NT2/D1 (cell line): Measurements from ENCODE around the gene AKT1.
"Not testable (repeated sequence)": the region's sequence is repeated elsewhere in the genome, so short reads cannot be mapped to it uniquely, and the experiment has no call there.

Experiments
- DNase-seq: peaks from one replicate; pipeline ENCODE4 v3.0.0-alpha.2; 2011; ENCODE audit warnings: low read depth, low spot score
- H3K27me3 ChIP-seq: 2 replicates; pipeline ENCODE4 v1.6.0; 2011; ENCODE audit warnings: mild to moderate bottlenecking; ENCODE audit not compliant: insufficient read length, insufficient read depth
- H3K36me3 ChIP-seq: 2 replicates; pipeline ENCODE4 v1.6.1; 2011; ENCODE audit warnings: mild to moderate bottlenecking, low read length, mixed read lengths; ENCODE audit not compliant: insufficient read depth, insufficient read length
- H3K4me1 ChIP-seq: 2 replicates; pipeline ENCODE4 v1.5.1; 2011; ENCODE audit not compliant: insufficient read depth, insufficient read length
- H3K4me3 ChIP-seq: 2 replicates; pipeline ENCODE4 v1.5.1; 2011; ENCODE audit warnings: low read depth; ENCODE audit not compliant: insufficient read length
- H3K9ac ChIP-seq: 2 replicates; pipeline ENCODE4 v1.6.0; 2011; ENCODE audit warnings: low read depth; ENCODE audit not compliant: insufficient read length
- H3K9me3 ChIP-seq: 2 replicates; pipeline ENCODE4 v1.5.1; 2011; ENCODE audit warnings: mild to moderate bottlenecking, low read length; ENCODE audit not compliant: insufficient read depth
- SUZ12 ChIP-seq: IDR thresholded peaks from 2 replicates; pipeline ENCODE4 v1.6.1; 2011; ENCODE audit not compliant: insufficient read length, insufficient read depth; ENCODE audit errors: extremely low read depth
- YY1 ChIP-seq: IDR thresholded peaks from 2 replicates; pipeline ENCODE4 v1.6.1; 2011; ENCODE audit not compliant: insufficient read length, insufficient read depth
- ZNF274 ChIP-seq: IDR thresholded peaks from 2 replicates; pipeline ENCODE4 v1.6.1; 2011; ENCODE audit warnings: mild to moderate bottlenecking, low read depth, low read length

Gene AKT1

DNA sequence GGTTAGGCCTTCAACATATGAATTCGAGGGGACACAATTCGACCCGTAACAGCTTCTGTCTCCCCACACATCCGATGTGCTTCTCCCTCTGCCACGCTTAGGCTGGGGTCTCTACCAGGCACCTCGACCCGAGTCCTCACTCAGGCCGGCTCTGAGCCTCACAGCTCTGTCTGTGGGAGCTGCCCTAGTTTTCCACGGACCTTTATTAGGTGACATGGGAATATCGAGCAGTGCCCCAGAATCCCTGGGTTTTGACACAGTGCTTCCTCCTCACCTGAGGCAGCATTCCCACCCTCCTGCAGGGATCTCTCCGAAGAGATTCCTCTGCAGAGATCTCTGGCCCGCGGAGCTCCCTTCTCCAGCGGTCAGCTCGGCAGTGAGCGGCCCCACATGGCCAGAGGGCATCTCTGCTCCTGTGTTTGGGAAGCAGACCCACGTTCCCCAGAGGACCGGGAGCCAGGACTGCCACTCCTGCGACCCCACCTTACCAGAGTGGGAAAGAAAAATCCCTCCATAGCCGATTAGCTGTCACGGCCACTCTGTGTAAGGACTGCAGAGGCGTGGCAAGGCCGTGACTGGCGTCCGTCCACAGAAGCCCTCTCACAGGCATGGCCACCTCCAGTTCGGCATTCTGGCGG, 26.5 kb upstream of the AKT1 start:
- no peak for TF ChIP-seq ZNF274
- TF ChIP-seq SUZ12, result no peak
- no peak for TF ChIP-seq YY1
- H3K27me3 ChIP-seq, result peaks cover 11% of the 10 kb centered on the region
- no peak for DNase-seq
- H3K36me3 ChIP-seq, result no peaks in the 10 kb centered on the region
- H3K9me3 ChIP-seq, result no peaks in the 10 kb centered on the region
- H3K4me3 ChIP-seq, result no peak overlapping the region
- peaks cover 11% of the 10 kb centered on the region for H3K4me1 ChIP-seq
- no peak overlapping the region for H3K9ac ChIP-seq

GRCh38 chr14:104821229-104821945, 25.8 kb upstream of the AKT1 start:
- no peak for TF ChIP-seq SUZ12
- no peak for TF ChIP-seq YY1
- no peak for TF ChIP-seq ZNF274
- no peak for DNase-seq
- Histone ChIP-seq H3K4me1 (peaks cover 11% of the 10 kb centered on the region), H3K36me3 (no peaks in the 10 kb centered on the region), H3K9ac (peak overlapping the region; percentile 32), H3K9me3 (no peaks in the 10 kb centered on the region), H3K4me3 (no peak overlapping the region), H3K27me3 (peaks cover 11% of the 10 kb centered on the region)

- Histone ChIP-seq H3K4me1 (peaks cover 11% of the 10 kb centered on the region), H3K9me3 (no peaks in the 10 kb centered on the region), H3K36me3 (no peaks in the 10 kb centered on the region), H3K9ac (peak overlapping the region; percentile 32), H3K27me3 (peaks cover 11% of the 10 kb centered on the region), H3K4me3 (no peak overlapping the region)
- TF ChIP-seq SUZ12 (no peak), ZNF274 (no peak), YY1 (no peak)
- no peak for DNase-seq
Measured at GRCh38 chr14:104820669-104821228, 25.2 kb upstream of the AKT1 start.

DNA sequence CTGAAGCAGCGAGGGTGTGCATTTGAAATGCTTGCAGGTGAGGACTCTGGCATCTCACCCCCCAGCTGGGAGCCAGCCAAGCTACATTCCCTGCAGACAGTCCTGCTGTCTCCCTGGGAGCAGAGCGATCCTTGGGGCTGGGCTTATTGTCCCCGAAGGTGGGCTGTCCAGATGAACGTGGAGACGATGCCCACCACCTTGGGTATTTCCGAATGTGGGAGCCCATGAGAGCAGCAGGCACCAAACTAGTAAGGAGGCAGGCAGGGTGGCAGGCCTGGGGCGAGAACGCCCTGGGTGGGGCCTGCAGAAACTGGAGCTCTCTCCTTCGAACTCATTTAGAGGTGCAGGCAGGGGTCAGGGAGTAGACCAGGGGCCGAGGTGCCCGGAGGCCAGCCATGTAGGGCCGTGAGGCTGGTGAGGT, 23.8 kb upstream of the AKT1 start:
- H3K9ac ChIP-seq, result peak overlapping the region; percentile 32
- H3K9me3 ChIP-seq, result no peaks in the 10 kb centered on the region
- peaks cover 2% of the 10 kb centered on the region for H3K27me3 ChIP-seq
- H3K4me1 ChIP-seq, result peaks cover 11% of the 10 kb centered on the region
- no peak overlapping the region for H3K4me3 ChIP-seq
- H3K36me3 ChIP-seq, result no peaks in the 10 kb centered on the region
- TF ChIP-seq SUZ12, result no peak
- TF ChIP-seq ZNF274, result no peak
- no peak for TF ChIP-seq YY1
- no peak for DNase-seq

DNA sequence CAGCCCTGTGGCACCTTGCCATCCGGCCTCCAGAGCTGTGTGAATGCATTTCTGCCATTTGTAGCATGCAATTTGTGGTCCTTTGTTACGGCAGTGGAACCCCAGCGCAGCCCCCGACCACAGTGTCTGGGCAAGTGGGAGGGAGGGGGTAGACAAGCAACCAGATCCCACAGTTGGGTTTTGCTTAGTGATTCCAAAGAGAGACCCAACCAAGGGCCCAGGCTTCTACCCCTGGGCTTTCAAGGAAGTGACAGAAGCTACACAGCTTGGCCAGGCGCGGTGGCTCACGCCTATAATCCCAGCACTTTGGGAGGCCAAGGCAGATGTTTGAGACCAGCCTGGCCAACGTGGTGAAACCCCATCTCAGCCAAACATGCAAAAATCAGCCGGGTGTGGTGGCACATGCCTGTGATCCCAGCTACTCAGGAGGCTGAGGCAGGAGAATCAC, 23.2 kb upstream of the AKT1 start:
- peaks cover 4% of the 10 kb centered on the region for H3K36me3 ChIP-seq
- H3K9me3 ChIP-seq, result no peaks in the 10 kb centered on the region
- H3K4me1 ChIP-seq, result peaks cover 11% of the 10 kb centered on the region
- H3K9ac ChIP-seq, result no peak overlapping the region
- H3K27me3 ChIP-seq, result no peaks in the 10 kb centered on the region
- TF ChIP-seq ZNF274 (no peak), YY1 (no peak), SUZ12 (no peak)
- no peak overlapping the region for H3K4me3 ChIP-seq
- DNase-seq, result no peak

DNA sequence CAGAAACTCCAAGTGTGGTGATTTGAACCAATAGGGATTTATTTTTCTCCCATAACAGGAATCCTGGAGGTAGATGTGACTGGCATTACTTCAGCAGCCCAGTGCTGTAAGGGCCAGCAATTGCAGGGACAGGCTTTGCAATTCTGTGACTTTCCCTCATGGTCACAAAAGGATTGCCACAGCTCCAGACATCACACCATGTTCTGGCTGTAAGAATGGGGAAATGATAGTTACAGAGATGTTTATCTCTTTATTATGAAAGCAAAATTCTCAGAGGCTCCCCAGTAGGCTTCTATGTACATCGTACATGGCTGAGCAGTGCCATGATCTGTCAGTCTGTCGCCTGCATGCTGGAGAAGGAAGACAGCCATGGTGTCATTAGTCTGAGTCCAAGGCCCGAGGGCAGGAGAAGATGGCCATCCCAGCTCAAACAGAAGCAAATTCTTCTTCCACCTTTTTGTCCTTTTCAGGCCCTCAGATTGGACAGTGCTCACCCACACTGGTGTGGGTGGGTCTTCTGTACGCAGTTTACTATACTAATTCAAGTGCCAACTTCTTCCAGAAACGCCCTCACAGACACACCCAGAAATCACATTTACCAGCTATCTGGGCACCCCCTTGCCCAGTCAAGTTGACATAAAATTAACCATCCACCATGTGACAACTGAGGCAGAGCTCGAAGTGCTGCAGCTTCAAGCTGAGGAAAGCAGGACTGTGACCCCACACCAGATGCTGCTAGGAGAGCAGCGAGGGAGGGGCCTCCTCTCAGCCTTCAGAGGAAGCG, 22.6 kb upstream of the AKT1 start:
- Histone ChIP-seq H3K27me3 (no peaks in the 10 kb centered on the region), H3K9me3 (no peaks in the 10 kb centered on the region), H3K4me1 (peaks cover 11% of the 10 kb centered on the region), H3K9ac (no peak overlapping the region), H3K36me3 (peaks cover 5% of the 10 kb centered on the region), H3K4me3 (no peak overlapping the region)
- no peak for DNase-seq
- TF ChIP-seq SUZ12 (no peak), ZNF274 (no peak), YY1 (no peak)

DNA sequence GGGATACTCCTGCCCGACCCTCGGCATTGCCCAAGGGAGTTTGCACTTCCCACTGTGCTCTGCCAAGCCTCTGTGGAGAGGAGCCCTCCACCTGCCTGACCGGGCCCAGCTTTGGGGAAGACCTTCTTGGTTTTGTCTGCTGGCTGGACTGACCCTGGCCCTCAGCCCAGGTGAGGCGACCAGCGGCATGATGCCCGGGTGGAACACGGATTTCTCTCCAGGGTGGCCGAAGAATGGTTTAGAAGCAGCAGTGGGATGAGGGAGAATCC, 21.0 kb upstream of the AKT1 start:
- Histone ChIP-seq H3K9ac (peak overlapping the region; percentile 99), H3K9me3 (no peaks in the 10 kb centered on the region), H3K4me1 (peaks cover 8% of the 10 kb centered on the region), H3K27me3 (no peaks in the 10 kb centered on the region), H3K4me3 (peak overlapping the region; percentile 89), H3K36me3 (peaks cover 5% of the 10 kb centered on the region)
- DNase-seq, result no peak
- TF ChIP-seq YY1 (no peak), SUZ12 (no peak), ZNF274 (no peak)

GRCh38 chr14:104814701-104815100, 19.2 kb upstream of the AKT1 start:
- not testable (repeated sequence) for H3K36me3 ChIP-seq, H3K9me3 ChIP-seq, H3K4me1 ChIP-seq, DNase-seq, H3K27me3 ChIP-seq, H3K9ac ChIP-seq
- H3K4me3 ChIP-seq, result peak overlapping the region; percentile 89
